Transverse colon (tissue), 3 donors: ENCODE measurements around the gene NFYC.

Experiments used
- CTCF ChIP-seq, 5 experiments: fragments of 200-600 bp in 3 of 5; fragments of 450-650 bp in 2 of 5; sonication (generic) in 3 of 5; IDR thresholded peaks; 1 replicate in 2 of 5; 2 replicates in 3 of 5; pipeline ENCODE4 v1.5.1; 2016 to 2017; ENCODE audit warnings: antibody characterized with exemption in 5 of 5, inconsistent platforms in 3 of 5, mild to moderate bottlenecking in 2 of 5, moderate library complexity in 1 of 5
- EP300 ChIP-seq: sonication (generic); formaldehyde crosslinking; IDR thresholded peaks from one replicate; pipeline ENCODE4 v1.6.1; 2017; ENCODE audit warnings: antibody characterized with exemption, low read depth
- POLR2A ChIP-seq: fragments of 450-650 bp; IDR thresholded peaks from one replicate; pipeline ENCODE4 v1.6.1; 2016; ENCODE audit warnings: antibody characterized with exemption, mild to moderate bottlenecking, moderate library complexity

- TF ChIP-seq CTCF (IDR thresholded peaks at IDR 0.05) (no peak), POLR2A (no peak), EP300 (no peak)
Observed at GRCh38 chr1:40780678-40781607, 89.4 kb downstream of the NFYC start.
